GM12865 (cell line): ENCODE results near the gene HSPA12A.

Source experiments
- DNase-seq: peaks from one replicate; pipeline ENCODE4 v3.0.0; 2010; ENCODE audit warnings: low read depth
- H3K4me3 ChIP-seq: 2 replicates; pipeline ENCODE4 v1.5.1; 2011; ENCODE audit warnings: mild to moderate bottlenecking, low read depth, low read length, control low read depth
- TF ChIP-seq, protein P1 (sequence below): IDR thresholded peaks from 2 replicates; pipeline ENCODE4 v1.5.1; 2011; ENCODE audit warnings: low read length, control low read depth, low read depth, inconsistent platforms; ENCODE audit not compliant: insufficient read depth; ENCODE audit errors: missing control alignments

HSPA12A gene

DNA sequence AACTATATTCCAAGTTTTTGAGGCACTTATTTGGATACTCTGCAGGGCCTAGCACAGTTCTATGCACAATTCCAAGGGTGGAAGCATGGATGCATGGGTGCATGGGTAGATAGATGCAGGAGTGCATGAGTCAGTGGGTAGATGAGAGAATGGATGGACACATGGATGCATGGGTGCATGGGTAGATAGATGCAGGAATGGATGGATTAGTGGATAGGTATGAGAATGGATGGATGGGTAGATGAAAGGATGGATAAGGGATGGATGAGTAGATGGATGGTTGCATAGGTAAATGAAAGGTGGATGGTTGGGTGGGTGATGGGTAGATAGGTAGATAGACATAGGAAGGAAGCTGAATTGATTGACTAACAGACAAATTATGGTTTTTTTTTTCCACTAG, 106.0 kb downstream of the HSPA12A start:
- no peak for DNase-seq
- no peak overlapping the region for H3K4me3 ChIP-seq
- TF ChIP-seq, protein P1, sequence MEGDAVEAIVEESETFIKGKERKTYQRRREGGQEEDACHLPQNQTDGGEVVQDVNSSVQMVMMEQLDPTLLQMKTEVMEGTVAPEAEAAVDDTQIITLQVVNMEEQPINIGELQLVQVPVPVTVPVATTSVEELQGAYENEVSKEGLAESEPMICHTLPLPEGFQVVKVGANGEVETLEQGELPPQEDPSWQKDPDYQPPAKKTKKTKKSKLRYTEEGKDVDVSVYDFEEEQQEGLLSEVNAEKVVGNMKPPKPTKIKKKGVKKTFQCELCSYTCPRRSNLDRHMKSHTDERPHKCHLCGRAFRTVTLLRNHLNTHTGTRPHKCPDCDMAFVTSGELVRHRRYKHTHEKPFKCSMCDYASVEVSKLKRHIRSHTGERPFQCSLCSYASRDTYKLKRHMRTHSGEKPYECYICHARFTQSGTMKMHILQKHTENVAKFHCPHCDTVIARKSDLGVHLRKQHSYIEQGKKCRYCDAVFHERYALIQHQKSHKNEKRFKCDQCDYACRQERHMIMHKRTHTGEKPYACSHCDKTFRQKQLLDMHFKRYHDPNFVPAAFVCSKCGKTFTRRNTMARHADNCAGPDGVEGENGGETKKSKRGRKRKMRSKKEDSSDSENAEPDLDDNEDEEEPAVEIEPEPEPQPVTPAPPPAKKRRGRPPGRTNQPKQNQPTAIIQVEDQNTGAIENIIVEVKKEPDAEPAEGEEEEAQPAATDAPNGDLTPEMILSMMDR, result no peak

DNA sequence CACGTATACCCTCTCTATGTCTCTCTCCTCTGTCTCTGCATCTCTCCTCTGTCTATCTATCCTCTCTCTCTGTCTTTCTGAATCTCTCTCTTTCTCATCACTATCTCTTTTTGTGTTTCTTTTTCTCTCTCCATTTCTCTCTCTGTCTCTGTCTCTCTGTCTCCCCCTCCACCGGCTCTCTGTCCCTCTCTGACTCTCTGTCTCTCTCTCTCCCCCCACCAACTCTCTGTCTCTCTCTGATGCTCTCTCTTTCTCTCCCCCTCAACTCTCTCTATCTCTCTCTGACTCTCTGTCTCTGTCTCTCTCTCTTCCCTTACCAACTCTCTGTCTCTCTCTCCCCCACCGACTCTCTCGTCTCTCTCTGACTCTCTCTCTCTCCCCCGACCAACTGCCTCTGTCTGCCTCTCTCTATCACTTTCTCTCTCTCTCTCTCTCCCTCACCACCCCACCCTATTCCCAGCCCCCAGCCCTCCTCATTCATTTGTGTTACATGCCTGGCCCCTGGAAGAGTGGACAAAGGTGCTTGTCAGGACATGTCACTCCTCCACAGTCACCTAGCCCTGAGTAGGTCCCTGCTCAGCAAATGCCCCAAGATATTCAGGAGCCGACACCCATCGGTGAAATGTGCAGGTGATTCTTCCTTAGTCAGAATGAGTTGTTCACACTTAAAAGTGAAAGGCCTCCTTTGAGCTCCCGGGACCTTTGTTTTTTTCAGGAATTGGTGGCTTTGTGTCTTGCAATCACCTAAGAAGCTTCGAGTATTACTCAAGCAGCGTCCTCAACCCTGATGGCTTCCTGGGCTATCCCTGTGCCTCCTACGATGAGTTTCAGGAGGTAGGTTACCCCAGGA, 108.0 kb downstream of the HSPA12A start:
- TF ChIP-seq, protein P1, result no peak
- no peak overlapping the region for H3K4me3 ChIP-seq
- DNase-seq, result no peak

DNA sequence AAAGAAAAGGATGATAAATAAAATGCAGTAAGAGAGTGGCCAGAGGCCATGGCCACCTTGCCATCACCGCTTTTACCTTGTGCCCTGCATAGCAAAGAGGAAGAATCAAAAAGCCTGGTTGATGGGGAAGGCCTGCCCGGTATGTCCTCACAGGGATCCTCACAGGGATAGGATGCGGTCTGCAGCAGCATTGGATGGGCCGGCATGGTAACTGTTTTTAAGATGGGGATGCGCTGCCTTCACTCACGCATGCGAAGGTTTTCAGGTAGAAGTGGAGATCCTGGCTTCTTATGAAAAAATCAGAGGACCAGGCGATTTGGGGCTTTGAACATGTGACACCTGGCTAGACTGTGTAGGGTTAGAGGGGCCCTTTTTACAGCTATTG, 109.2 kb downstream of the HSPA12A start:
- no peak overlapping the region for H3K4me3 ChIP-seq
- no peak for DNase-seq
- TF ChIP-seq, protein P1, result no peak

DNA sequence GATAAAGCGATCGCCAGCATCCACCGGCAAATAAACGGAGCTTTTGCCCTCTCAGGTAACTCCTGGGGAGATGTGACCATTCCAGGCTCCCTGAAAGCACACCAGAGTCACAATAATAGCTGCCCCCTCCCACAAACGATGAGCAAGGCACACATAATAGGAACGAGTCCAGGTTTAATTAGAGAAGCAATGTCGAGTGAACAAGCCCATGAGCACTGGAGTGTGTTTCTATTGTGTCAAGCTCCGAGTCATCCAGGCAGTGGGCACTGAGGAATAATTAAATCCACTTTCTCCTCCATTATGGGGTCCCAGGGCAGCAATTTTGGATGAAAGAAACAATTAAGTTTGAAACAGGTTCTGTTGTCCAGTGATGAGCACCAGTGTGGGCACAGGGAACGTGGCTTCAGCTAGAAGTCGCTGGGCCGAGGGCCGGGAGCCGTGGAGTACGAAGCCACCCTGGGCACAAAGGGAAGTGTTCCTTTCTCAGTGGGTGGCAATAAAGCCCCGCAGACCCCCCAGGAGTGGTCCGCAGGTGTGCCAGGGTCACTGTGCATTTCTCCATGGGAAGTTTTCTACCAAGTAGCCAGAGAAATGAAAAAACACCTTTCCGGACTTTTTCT, 109.7 kb downstream of the HSPA12A start:
- TF ChIP-seq, protein P1, result no peak
- DNase-seq, result no peak
- H3K4me3 ChIP-seq, result no peak overlapping the region

DNA sequence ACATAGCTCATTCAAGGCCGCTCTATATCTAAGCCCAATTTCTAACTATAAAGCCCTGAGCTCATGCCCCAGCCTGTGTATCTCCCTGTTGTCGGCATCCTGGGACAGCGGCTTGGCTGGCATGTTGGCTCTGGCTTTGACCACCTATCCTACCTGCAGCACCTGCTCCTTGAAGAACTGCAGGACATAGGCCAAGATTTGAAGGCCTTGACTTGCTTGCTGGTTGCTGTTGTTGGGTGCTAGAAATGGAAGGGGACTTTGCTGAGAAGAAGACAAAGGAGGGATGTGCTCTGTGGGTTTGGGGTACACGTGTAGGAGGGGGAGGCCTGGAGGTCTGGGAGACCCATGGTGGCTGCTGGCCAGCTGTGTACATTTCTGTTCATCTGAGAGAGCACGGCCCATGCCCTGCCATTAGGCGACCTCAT, 110.5 kb downstream of the HSPA12A start:
- TF ChIP-seq, protein P1, result no peak
- no peak overlapping the region for H3K4me3 ChIP-seq
- DNase-seq, result no peak

DNA sequence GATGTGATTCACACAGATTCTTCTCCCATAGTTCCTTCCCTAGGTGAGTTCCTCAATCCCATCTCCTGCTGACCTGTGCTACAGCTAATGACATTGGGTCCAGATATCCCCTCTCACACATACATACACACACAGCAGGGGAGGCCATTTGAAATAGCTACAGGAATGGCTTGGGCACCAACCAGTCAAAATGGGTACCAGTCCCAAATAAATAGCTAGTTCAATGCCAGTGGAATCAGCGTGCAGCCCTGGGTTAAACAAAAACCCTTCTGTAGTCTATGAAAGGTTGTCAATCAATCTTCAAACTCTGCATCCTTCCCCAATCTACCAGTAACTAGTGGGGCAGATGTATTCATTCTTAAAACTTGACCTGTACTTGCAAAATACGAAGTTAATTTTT, 112.3 kb downstream of the HSPA12A start:
- TF ChIP-seq, protein P1, result no peak
- no peak overlapping the region for H3K4me3 ChIP-seq
- DNase-seq, result no peak
